GM12874 (cell line): ENCODE results near the gene COA3.

Source experiments
- TF ChIP-seq, protein P1 (sequence below): IDR thresholded peaks from 2 replicates; pipeline ENCODE4 v1.5.1; 2011; ENCODE audit warnings: low read depth, mild to moderate bottlenecking, control low read depth, low read length, moderate library complexity; ENCODE audit not compliant: insufficient read depth

Gene COA3

DNA sequence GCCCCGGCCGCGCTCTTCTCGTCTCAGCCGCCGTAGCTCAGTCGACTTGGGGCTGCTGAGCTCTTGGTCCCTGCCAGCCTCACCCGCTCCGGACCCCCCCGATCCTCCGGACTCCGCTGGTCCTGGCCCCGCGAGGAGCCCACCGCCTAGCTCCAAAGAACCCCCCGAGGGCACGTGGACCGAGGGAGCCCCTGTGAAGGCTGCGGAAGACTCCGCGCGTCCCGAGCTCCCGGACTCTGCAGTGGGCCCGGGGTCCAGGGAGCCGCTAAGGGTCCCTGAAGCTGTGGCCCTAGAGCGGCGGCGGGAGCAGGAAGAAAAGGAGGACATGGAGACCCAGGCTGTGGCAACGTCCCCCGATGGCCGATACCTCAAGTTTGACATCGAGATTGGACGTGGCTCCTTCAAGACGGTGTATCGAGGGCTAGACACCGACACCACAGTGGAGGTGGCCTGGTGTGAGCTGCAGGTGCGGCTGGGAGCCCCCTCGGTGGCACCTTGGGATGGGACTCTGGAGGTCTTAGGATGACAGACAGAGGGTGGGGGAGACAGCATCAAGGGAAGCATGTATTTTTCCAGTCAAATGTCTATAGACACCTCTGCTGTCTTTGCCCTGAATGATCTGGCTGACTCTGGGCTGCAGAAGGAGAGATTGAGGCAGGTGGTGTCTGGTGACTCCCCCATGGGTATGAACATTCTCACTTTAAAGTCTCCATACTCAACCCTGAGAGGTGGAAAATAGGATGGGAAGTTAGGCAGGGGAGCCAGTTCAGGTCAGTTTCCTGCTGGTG is 17.5 kb downstream of the COA3 start:
- TF ChIP-seq, protein P1, sequence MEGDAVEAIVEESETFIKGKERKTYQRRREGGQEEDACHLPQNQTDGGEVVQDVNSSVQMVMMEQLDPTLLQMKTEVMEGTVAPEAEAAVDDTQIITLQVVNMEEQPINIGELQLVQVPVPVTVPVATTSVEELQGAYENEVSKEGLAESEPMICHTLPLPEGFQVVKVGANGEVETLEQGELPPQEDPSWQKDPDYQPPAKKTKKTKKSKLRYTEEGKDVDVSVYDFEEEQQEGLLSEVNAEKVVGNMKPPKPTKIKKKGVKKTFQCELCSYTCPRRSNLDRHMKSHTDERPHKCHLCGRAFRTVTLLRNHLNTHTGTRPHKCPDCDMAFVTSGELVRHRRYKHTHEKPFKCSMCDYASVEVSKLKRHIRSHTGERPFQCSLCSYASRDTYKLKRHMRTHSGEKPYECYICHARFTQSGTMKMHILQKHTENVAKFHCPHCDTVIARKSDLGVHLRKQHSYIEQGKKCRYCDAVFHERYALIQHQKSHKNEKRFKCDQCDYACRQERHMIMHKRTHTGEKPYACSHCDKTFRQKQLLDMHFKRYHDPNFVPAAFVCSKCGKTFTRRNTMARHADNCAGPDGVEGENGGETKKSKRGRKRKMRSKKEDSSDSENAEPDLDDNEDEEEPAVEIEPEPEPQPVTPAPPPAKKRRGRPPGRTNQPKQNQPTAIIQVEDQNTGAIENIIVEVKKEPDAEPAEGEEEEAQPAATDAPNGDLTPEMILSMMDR: no peak

DNA sequence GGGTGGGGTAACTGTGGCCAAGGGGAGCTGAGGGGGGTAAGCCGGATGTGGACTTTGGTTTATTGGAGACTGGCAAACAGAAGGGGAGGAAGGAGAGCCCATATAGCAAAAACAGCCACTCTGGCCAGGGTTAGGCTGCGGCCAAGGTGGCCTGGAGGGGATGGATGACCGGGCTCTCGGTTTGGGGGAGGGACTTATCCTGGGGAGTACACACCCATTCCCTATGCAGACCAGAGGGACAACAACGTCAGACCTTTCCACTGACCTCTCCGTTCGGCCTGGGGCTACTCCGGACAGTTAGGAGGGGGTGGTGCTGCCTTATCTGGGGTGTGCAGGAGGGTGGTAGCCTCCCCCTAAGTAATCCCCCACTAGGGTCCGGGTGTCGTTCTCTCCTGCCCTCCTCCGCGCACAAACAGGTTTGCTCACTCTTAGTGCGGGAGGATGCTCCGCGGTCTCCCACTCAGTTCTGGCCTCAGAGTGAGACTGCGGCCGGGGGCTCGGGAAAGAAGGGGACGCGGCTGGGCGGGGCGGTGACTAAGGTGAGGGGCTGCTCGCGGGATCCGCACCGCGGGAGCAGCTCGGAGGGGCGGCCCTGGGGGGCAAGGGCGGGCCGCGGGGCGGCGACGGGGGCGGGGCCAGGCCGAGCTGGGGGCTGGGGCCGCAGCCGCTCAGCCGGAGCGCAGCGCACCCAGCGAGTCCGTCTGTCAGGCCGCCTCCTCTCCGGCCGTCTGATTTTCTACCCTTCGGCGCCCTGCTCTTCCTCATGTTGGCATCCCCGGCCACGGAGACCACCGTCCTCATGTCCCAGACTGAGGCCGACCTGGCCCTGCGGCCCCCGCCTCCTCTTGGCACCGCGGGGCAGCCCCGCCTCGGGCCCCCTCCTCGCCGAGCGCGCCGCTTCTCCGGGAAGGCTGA is 18.3 kb downstream of the COA3 start, which contains the start of gene WNK4:
TSS of gene WNK4 (plus strand) at position 675 of the 915 bp plus-strand sequence. CDS start at position 764, 89 bp downstream.
- TF ChIP-seq, protein P1: no peak

DNA sequence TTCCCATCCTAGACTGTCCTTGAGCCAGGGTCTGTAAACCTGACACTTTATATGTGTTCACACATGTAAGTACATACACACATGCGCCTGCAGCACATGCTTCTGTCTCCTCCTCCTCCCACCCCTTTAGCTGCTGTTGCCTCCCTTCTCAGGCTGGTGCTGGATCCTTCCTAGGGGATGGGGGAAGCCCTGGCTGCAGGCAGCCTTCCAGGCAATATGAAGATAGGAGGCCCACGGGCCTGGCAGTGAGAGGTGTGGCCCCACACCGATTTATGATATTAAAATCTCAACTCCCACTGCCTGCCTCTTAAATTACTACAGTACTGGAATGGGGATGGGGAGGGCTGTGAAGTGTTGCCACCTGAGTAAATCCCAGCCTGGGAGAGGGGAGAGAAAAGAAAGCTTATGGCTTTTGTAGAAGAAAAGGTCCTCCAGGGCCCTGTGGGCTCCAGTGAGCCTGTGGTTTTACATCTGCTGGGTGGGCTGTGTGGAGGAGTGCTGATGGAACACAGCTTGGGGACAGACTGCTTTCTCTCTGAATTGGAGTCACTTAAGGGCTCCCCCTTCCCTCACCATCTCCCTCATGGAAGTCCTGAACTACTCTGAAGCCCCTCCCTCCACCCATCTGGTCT is 19.1 kb downstream of the COA3 start:
- TF ChIP-seq, protein P1: no peak

DNA sequence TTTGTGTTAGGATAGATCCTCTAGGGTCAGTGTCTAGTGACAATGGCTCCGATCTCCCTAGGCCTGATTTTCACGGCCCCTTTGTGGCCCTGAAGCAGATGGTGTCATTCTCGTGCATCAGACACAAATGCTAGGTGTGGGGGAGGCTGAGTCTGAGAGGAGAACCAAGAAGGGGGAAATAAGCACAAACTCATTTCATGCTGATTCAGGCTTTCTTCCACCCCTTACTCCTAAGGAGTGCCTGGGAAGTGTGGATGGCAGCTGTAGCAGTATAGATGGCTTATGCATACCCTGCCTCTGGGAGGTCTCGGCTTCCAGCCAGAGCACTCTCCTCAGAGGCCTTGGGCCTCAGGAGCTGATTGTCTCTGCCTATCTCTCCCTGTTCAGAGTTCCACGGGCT is 19.9 kb downstream of the COA3 start:
- TF ChIP-seq, protein P1: no peak

DNA sequence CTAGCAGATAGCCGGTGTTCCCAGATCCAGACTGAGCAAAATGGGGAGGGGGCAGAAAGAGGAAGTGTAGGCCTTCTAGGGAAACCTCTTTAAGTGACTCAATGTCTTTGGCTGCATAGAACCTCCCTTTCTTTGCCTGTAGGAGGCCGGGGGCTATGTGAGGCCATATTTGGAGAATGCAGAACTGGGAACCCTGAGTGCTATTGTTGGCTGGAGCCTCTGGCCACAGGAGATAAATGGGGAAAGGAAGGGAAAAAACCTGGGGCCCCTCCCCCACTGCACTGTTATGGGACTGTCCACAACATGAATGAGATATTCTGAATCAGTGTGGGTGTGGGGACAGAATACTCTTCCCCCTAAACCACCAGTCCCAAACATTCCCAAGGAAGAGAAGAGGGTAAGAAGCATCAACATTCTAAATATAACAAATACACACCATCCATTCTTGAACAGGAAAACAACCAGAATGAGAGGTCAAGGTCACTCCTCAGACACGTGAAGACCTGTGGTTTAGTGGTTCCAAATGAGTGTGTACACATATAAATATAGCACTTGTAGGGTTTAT is 22.9 kb downstream of the COA3 start:
- TF ChIP-seq, protein P1: no peak

DNA sequence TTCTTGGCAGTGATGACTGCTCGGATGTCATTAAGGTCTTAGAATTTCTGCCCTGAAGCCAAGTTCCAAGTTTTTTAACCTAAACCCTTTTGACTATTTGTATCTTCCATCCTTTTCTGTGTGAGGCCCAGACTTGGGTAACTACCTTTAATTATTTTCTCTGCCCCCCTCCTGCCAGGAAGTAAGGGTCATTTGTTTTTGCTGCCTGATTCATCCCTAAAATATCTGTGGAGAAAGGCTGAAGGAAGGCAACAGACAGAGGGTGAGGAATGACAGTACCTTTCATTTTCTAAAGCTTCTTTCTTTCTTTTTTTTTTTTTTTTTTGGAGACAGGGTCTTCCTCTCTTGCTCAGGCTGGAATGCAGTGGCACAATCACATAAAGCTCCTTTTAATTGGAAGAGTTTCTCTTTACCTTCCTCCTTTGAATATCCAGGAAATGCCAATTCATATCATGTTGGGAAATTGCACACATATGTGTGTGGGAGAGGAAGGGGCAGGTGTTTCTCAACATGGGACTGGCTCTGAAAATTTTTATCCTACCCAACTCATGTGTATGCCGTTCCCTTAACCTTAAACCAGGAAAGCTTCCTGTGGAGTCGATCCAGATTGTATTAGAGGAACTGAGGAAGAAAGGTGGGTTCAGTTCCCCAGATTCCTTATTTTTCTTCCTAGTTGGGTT is 24.3 kb downstream of the COA3 start:
- TF ChIP-seq, protein P1: no peak
